Measurements from ENCODE around the gene PRR22.

DNA sequence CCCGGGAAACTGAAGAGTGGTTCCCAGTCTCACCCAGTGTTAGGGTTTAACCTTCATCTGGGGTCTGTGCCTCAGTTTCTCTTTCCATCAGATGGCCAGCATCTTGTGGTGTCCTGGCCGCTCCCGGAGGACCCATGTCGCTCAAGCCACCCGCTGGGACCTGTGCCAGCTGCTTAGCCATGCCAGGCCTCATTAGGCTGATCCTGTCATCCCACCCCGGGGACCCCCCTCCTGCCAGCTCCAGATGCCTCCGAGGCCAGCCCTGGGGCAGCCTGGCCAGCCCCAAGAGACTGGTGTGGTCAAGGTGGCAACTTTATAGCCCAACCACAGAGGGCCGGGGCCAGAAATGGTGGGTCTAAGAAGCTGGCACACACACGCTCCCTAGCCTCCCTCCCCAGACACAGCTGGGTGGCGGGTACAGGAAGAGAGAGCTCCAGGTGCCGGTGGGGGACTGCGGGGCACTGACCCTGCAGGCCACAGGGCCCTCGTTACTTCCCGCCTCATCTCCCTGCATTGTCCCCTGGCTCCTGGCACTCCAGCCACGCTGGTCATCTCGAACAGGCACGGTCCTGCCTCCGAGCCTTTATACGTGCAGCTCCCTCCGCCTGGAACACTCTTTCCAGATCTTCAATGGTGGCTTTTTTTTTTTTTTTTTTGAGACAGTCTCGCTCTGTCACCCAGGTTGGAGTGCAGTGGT is 23.7 kb upstream of the PRR22 start:
- no peak for TF ChIP-seq EZH2 (IDR thresholded peaks at IDR 0.05; ENCODE audit: borderline replicate concordance, insufficient read depth, low read length, poor library complexity, severe bottlenecking)
- TF ChIP-seq CTCF (IDR thresholded peaks at IDR 0.05; ENCODE audit: poor library complexity, severe bottlenecking), result no peak
- no peak for TF ChIP-seq POLR2AphosphoS5 (IDR thresholded peaks at IDR 0.05)
- TF ChIP-seq REST (IDR thresholded peaks at IDR 0.05; ENCODE audit: borderline replicate concordance), result no peak
- no peak for TF ChIP-seq MXI1 (conservative IDR thresholded peaks at IDR 0.05; ENCODE audit: poor library complexity, severe bottlenecking)
- TF ChIP-seq SMC3 (conservative IDR thresholded peaks at IDR 0.05; ENCODE audit: poor library complexity), result no peak
- TF ChIP-seq TAF1 (IDR thresholded peaks at IDR 0.05; ENCODE audit: low read depth), result no peak
- no peak for TF ChIP-seq EP300 (conservative IDR thresholded peaks at IDR 0.05; ENCODE audit: poor library complexity, severe bottlenecking)
- TF ChIP-seq RAD21 (conservative IDR thresholded peaks at IDR 0.05), result no peak

All from neural cell (in vitro differentiated cells).